Breast epithelium (tissue), 4 donors: ENCODE measurements around the gene NACC2. TPM values are rescaled to one million over a fixed set of nuclear protein-coding genes. Genes with fewer than 3 reads are reported as not detected.

Source experiments
- DNase-seq, 2 donors: peaks; one replicate each; pipeline ENCODE4 v3.0.0-alpha.2; 2019; ENCODE audit warnings: low spot score in 2 of 2
- H3K27ac ChIP-seq, 2 donors: fragments of 200-600 bp; sonication (generic) in 1 of 2; one replicate each; pipeline ENCODE4 v1.5.1; 2016 to 2019; ENCODE audit warnings: mild to moderate bottlenecking in 1 of 2
- H3K27me3 ChIP-seq, 2 donors: fragments of 200-600 bp; sonication (generic) in 1 of 2; one replicate each; pipeline versions ENCODE4 v1.5.1 to v1.6.0; 2017 to 2019; ENCODE audit warnings: control low read depth in 1 of 2, mild to moderate bottlenecking in 1 of 2
- H3K36me3 ChIP-seq: fragments of 200-600 bp; one replicate; pipeline ENCODE4 v1.5.1; 2019
- H3K4me1 ChIP-seq, 2 donors: fragments of 200-600 bp; sonication (generic); one replicate each; pipeline ENCODE4 v1.5.1; 2016 to 2019; ENCODE audit warnings: control low read depth in 1 of 2
- H3K4me3 ChIP-seq, 3 donors: fragments of 200-600 bp; sonication (generic); 1 replicate in 2 of 3; 2 replicates in 1 of 3; pipeline ENCODE4 v1.5.1; 2016 to 2019; ENCODE audit warnings: mild to moderate bottlenecking in 3 of 3, moderate library complexity in 2 of 3
- H3K9me3 ChIP-seq, 2 donors: fragments of 200-600 bp; sonication (generic) in 1 of 2; one replicate each; pipeline ENCODE4 v1.5.1; 2016 to 2019; ENCODE audit warnings: control low read depth in 1 of 2
- CTCF ChIP-seq, 3 donors: fragments of 450-650 bp; IDR thresholded peaks; one replicate each; pipeline ENCODE4 v1.5.1; 2016 to 2017; ENCODE audit warnings: antibody characterized with exemption in 3 of 3, mild to moderate bottlenecking in 3 of 3, moderate library complexity in 3 of 3
- POLR2A ChIP-seq: fragments of 450-650 bp; IDR thresholded peaks from one replicate; pipeline ENCODE4 v1.6.1; 2016; ENCODE audit warnings: antibody characterized with exemption, mild to moderate bottlenecking, moderate library complexity
- POLR2AphosphoS5 ChIP-seq, 3 donors: sonication (generic); formaldehyde crosslinking; IDR thresholded peaks; one replicate each; pipeline ENCODE4 v1.6.1; 2017; ENCODE audit warnings: antibody characterized with exemption in 3 of 3
- intact Hi-C: fragments of 100-400 bp; cut with DNase I; formaldehyde crosslinking; loops from one replicate; pipeline ENCODE4 v1.15.1; 2023; ENCODE audit warnings: low total_unique reads
- total RNA-seq, 3 donors: library from RNA; depleted of rRNA; stranded (reverse); fragments of >200 nt; gene quantifications; one replicate each; pipeline ENCODE4 v1.1.0, GENCODE V29; 2016

The NACC2 gene
- total RNA-seq, 3 donors from 2014 or later, result 14.0 to 24.2 (median 19.3) TPM

GRCh38 chr9:135958485-135958884 is 136.6 kb downstream of the NACC2 start:
- intact Hi-C loops, result no loop called here
- Histone ChIP-seq H3K27ac (no peak overlapping the region), H3K4me1 (no peaks in the 10 kb centered on the region), H3K4me3 (no peak overlapping the region), H3K36me3 (no peaks in the 10 kb centered on the region), H3K9me3 (no peaks in the 10 kb centered on the region), H3K27me3 (no peaks in the 10 kb centered on the region)
- TF ChIP-seq CTCF (IDR thresholded peaks at IDR 0.05), result no peak
- TF ChIP-seq POLR2AphosphoS5 (IDR thresholded peaks at IDR 0.05), result no peak
- TF ChIP-seq POLR2A, result no peak
- no peak for DNase-seq

- Histone ChIP-seq H3K27ac (no peak overlapping the region), H3K27me3 (no peaks in the 10 kb centered on the region), H3K4me1 (no peaks in the 10 kb centered on the region), H3K4me3 (no peak overlapping the region), H3K36me3 (no peaks in the 10 kb centered on the region), H3K9me3 (no peaks in the 10 kb centered on the region)
- TF ChIP-seq CTCF (IDR thresholded peaks at IDR 0.05) (no peak), POLR2A (no peak)
- no peak for DNase-seq
- intact Hi-C loops, result no loop called here
These were observed 137.7 kb downstream of the NACC2 start for GRCh38 chr9:135957431-135957830.

GRCh38 chr9:135956802-135957174 is 138.3 kb downstream of the NACC2 start:
- Histone ChIP-seq H3K27me3 (no peaks in the 10 kb centered on the region), H3K4me3 (no peak overlapping the region), H3K4me1 (no peaks in the 10 kb centered on the region), H3K36me3 (no peaks in the 10 kb centered on the region), H3K27ac (no peak overlapping the region), H3K9me3 (no peaks in the 10 kb centered on the region)
- intact Hi-C loops, result no loop called here
- TF ChIP-seq POLR2A, result no peak
- no peak for TF ChIP-seq POLR2AphosphoS5 (IDR thresholded peaks at IDR 0.05)
- no peak for TF ChIP-seq CTCF (IDR thresholded peaks at IDR 0.05)
- no peak for DNase-seq

Other genes with a start within 250 kb of the NACC2 start
- 10 to 100 TPM; 25.0 to 29.8 (median 29.0) TPM for gene CAMSAP1, start 187.7 kb downstream of the NACC2 start, total RNA-seq
- 10 to 100 TPM; 39.2 to 53.0 (median 45.6) TPM for gene UBAC1, start 133.9 kb downstream of the NACC2 start, total RNA-seq
- 10 to 100 TPM; 24.9 to 29.5 (median 26.1) TPM for gene TMEM250, start 23.6 kb upstream of the NACC2 start, total RNA-seq
- gene LHX3, start 109.8 kb upstream of the NACC2 start, total RNA-seq, result not detected
- gene QSOX2, start 150.5 kb upstream of the NACC2 start, total RNA-seq, result 1 to 10 TPM; 5.6 to 8.8 (median 6.2) TPM
- not detected for gene CCDC187, start 208.8 kb upstream of the NACC2 start, total RNA-seq
- gene GPSM1, start 232.2 kb upstream of the NACC2 start, total RNA-seq, result 10 to 100 TPM in 1 of 3 donors, 1 to 10 TPM in 2; 5.6 to 19.0 (median 8.6) TPM